Stimulated activated naive B cell treated with anti-CD40 and anti-IgM and Interleukin-4, amounts not matched to agents 10 μg/mL and 1 μg/mL and 100 μg/mL, for 72 hours (primary cell): Measurements from ENCODE around the gene INTS6.

Experiments
- ATAC-seq, 2 donors: fragments of 150-1000 bp; cut with Tn5 transposase; replicated peaks; 2 replicates each; pipeline ENCODE4 v1.10.0; 2021; ENCODE audit warnings: moderate library complexity in 1 of 2
- DNase-seq: peaks from one replicate; pipeline ENCODE4 v3.0.0; 2021
- H3K27ac Mint-ChIP-seq: one replicate; pipeline ENCODE4 v1.8.0; 2022; ENCODE audit warnings: mild to moderate bottlenecking, mixed read lengths
- H3K27me3 Mint-ChIP-seq, 2 donors: one replicate each; pipeline ENCODE4 v1.8.0; 2022; ENCODE audit warnings: mixed read lengths in 2 of 2
- H3K36me3 Mint-ChIP-seq, 2 donors: one replicate each; pipeline ENCODE4 v1.8.0; 2022; ENCODE audit warnings: mixed read lengths in 2 of 2, mild to moderate bottlenecking in 1 of 2
- H3K4me1 Mint-ChIP-seq, 2 donors: one replicate each; pipeline ENCODE4 v1.8.0; 2022; ENCODE audit warnings: mixed read lengths in 2 of 2, mild to moderate bottlenecking in 1 of 2
- H3K4me3 Mint-ChIP-seq, 2 donors: one replicate each; pipeline ENCODE4 v1.8.0; 2022; ENCODE audit warnings: mild to moderate bottlenecking in 2 of 2, mixed read lengths in 2 of 2, moderate library complexity in 1 of 2
- H3K9me3 Mint-ChIP-seq, 2 donors: one replicate each; pipeline ENCODE4 v1.8.0; 2022; ENCODE audit warnings: mixed read lengths in 2 of 2, mild to moderate bottlenecking in 1 of 2

Gene INTS6

GRCh38 chr13:51412431-51412830 lies 40.4 kb downstream of the INTS6 start:
- no peak for DNase-seq
- no peak for ATAC-seq
- Mint-ChIP-seq H3K36me3 (peaks cover 24 to 50% of the 10 kb centered on the region in 2 donors), H3K27me3 (no peaks in the 10 kb centered on the region), H3K27ac (no peak overlapping the region), H3K4me1 (peaks cover 12 to 35% of the 10 kb centered on the region in 2 donors), H3K9me3 (peaks cover 2 to 4% of the 10 kb centered on the region in 2 donors), H3K4me3 (no peak overlapping the region)

GRCh38 chr13:51405176-51405575 lies 47.7 kb downstream of the INTS6 start:
- no peak overlapping the region for H3K27ac Mint-ChIP-seq
- H3K36me3 Mint-ChIP-seq: peaks cover 36 to 49% of the 10 kb centered on the region in 2 donors

GRCh38 chr13:51397262-51397941 lies 55.4 kb downstream of the INTS6 start:
- ATAC-seq: no peak
- DNase-seq: no peak
- no peak overlapping the region for H3K4me3 Mint-ChIP-seq
- H3K4me1 Mint-ChIP-seq: peaks cover 12 to 40% of the 10 kb centered on the region in 2 donors
- no peaks in the 10 kb centered on the region for H3K27me3 Mint-ChIP-seq
- peaks cover 18 to 25% of the 10 kb centered on the region in 2 donors for H3K36me3 Mint-ChIP-seq
- H3K9me3 Mint-ChIP-seq: no peaks in the 10 kb centered on the region
- H3K27ac Mint-ChIP-seq: no peak overlapping the region

More at GRCh38 chr13:51405176-51405575, 47.7 kb downstream of the INTS6 start:
- Mint-ChIP-seq H3K9me3 (peaks cover 0 to 2% of the 10 kb centered on the region in 2 donors), H3K4me3 (no peak overlapping the region), H3K4me1 (peaks cover 20 to 48% of the 10 kb centered on the region in 2 donors), H3K27me3 (no peaks in the 10 kb centered on the region)
- no peak for DNase-seq
- ATAC-seq: no peak

- peaks cover 9 to 35% of the 10 kb centered on the region in 2 donors for H3K4me1 Mint-ChIP-seq
- H3K9me3 Mint-ChIP-seq: no peaks in the 10 kb centered on the region
- peak; percentile 91 to 97 for ATAC-seq
- H3K27me3 Mint-ChIP-seq: no peaks in the 10 kb centered on the region
- H3K4me3 Mint-ChIP-seq: no peak overlapping the region
- DNase-seq: no peak
- H3K36me3 Mint-ChIP-seq: peaks cover 15 to 28% of the 10 kb centered on the region in 2 donors
- H3K27ac Mint-ChIP-seq: no peak overlapping the region
Observed at GRCh38 chr13:51396352-51396751, 56.5 kb downstream of the INTS6 start.

GRCh38 chr13:51394724-51395123 lies 58.1 kb downstream of the INTS6 start:
- Mint-ChIP-seq H3K9me3 (no peaks in the 10 kb centered on the region), H3K27me3 (no peaks in the 10 kb centered on the region), H3K4me1 (peaks cover 10 to 24% of the 10 kb centered on the region in 2 donors), H3K4me3 (no peak overlapping the region), H3K27ac (no peak overlapping the region), H3K36me3 (peaks cover 9 to 18% of the 10 kb centered on the region in 2 donors)
- DNase-seq (no peak), ATAC-seq (no peak)

- Mint-ChIP-seq H3K4me3 (no peak overlapping the region), H3K27me3 (no peaks in the 10 kb centered on the region)
Observed at GRCh38 chr13:51385114-51385513, 67.7 kb downstream of the INTS6 start.

GRCh38 chr13:51380269-51380668 lies 72.6 kb downstream of the INTS6 start:
- no peak overlapping the region for H3K4me3 Mint-ChIP-seq
- peaks cover 17 to 30% of the 10 kb centered on the region in 2 donors for H3K36me3 Mint-ChIP-seq
- no peak for ATAC-seq
- no peaks in the 10 kb centered on the region for H3K9me3 Mint-ChIP-seq
- H3K27ac Mint-ChIP-seq: no peak overlapping the region
- H3K4me1 Mint-ChIP-seq: no peaks in the 10 kb centered on the region
- DNase-seq: no peak
- H3K27me3 Mint-ChIP-seq: no peaks in the 10 kb centered on the region

More at GRCh38 chr13:51385114-51385513, 67.7 kb downstream of the INTS6 start:
- no peak for DNase-seq
- Mint-ChIP-seq H3K4me1 (peaks cover 0 to 9% of the 10 kb centered on the region in 2 donors), H3K9me3 (no peaks in the 10 kb centered on the region), H3K36me3 (peaks cover 10 to 17% of the 10 kb centered on the region in 2 donors), H3K27ac (no peak overlapping the region)
- ATAC-seq: no peak

GRCh38 chr13:51373451-51373850 lies 79.4 kb downstream of the INTS6 start:
- no peak overlapping the region for H3K27ac Mint-ChIP-seq

GRCh38 chr13:51371768-51372399 lies 81.0 kb downstream of the INTS6 start:
- ATAC-seq: no peak
- Mint-ChIP-seq H3K27me3 (no peaks in the 10 kb centered on the region), H3K27ac (no peak overlapping the region), H3K9me3 (no peaks in the 10 kb centered on the region), H3K36me3 (peaks cover 21 to 29% of the 10 kb centered on the region in 2 donors), H3K4me1 (no peaks in the 10 kb centered on the region), H3K4me3 (no peak overlapping the region)
- DNase-seq: no peak

More at GRCh38 chr13:51373451-51373850, 79.4 kb downstream of the INTS6 start:
- no peaks in the 10 kb centered on the region for H3K4me1 Mint-ChIP-seq
- H3K9me3 Mint-ChIP-seq: no peaks in the 10 kb centered on the region
- H3K27me3 Mint-ChIP-seq: no peaks in the 10 kb centered on the region
- H3K36me3 Mint-ChIP-seq: peaks cover 25 to 35% of the 10 kb centered on the region in 2 donors
- DNase-seq (no peak), ATAC-seq (no peak)
- H3K4me3 Mint-ChIP-seq: no peak overlapping the region

- Mint-ChIP-seq H3K9me3 (no peaks in the 10 kb centered on the region), H3K4me1 (no peaks in the 10 kb centered on the region), H3K4me3 (no peak overlapping the region), H3K27ac (no peak overlapping the region), H3K36me3 (peaks cover 16 to 31% of the 10 kb centered on the region in 2 donors), H3K27me3 (no peaks in the 10 kb centered on the region)
- ATAC-seq (no peak), DNase-seq (no peak)
Observed at GRCh38 chr13:51370811-51371210, 82.0 kb downstream of the INTS6 start.

- no peaks in the 10 kb centered on the region for H3K4me1 Mint-ChIP-seq
- H3K4me3 Mint-ChIP-seq: no peak overlapping the region
- no peaks in the 10 kb centered on the region for H3K9me3 Mint-ChIP-seq
- no peak for DNase-seq
- no peak for ATAC-seq
- H3K27me3 Mint-ChIP-seq: no peaks in the 10 kb centered on the region
- peaks cover 13 to 27% of the 10 kb centered on the region in 2 donors for H3K36me3 Mint-ChIP-seq
- H3K27ac Mint-ChIP-seq: no peak overlapping the region
Observed at GRCh38 chr13:51370116-51370515, 82.7 kb downstream of the INTS6 start.

GRCh38 chr13:51364404-51365008 lies 88.3 kb downstream of the INTS6 start:
- DNase-seq: no peak
- Mint-ChIP-seq H3K27ac (no peak overlapping the region), H3K27me3 (no peaks in the 10 kb centered on the region), H3K36me3 (peaks cover 18 to 58% of the 10 kb centered on the region in 2 donors), H3K4me1 (peaks cover 0 to 2% of the 10 kb centered on the region in 2 donors), H3K4me3 (no peak overlapping the region), H3K9me3 (no peaks in the 10 kb centered on the region)
- ATAC-seq: no peak

- peaks cover 13 to 53% of the 10 kb centered on the region in 2 donors for H3K36me3 Mint-ChIP-seq
Observed at GRCh38 chr13:51363625-51364024, 89.2 kb downstream of the INTS6 start.

GRCh38 chr13:51361106-51361505 lies 91.7 kb downstream of the INTS6 start:
- no peak for ATAC-seq
- Mint-ChIP-seq H3K27ac (no peak overlapping the region), H3K27me3 (no peaks in the 10 kb centered on the region), H3K36me3 (peaks cover 18 to 49% of the 10 kb centered on the region in 2 donors), H3K9me3 (no peaks in the 10 kb centered on the region), H3K4me3 (no peak overlapping the region), H3K4me1 (peaks cover 0 to 4% of the 10 kb centered on the region in 2 donors)
- DNase-seq: no peak

More at GRCh38 chr13:51363625-51364024, 89.2 kb downstream of the INTS6 start:
- Mint-ChIP-seq H3K9me3 (no peaks in the 10 kb centered on the region), H3K4me3 (no peak overlapping the region), H3K4me1 (peaks cover 0 to 2% of the 10 kb centered on the region in 2 donors), H3K27ac (no peak overlapping the region), H3K27me3 (no peaks in the 10 kb centered on the region)
- no peak for DNase-seq
- no peak for ATAC-seq
